GM23248 (cell line): ENCODE results near the gene SCN4A.

ENCODE experiments used
- EZH2 ChIP-seq: fragments of 200-600 bp; sonication (generic); IDR thresholded peaks from 2 replicates; pipeline ENCODE4 v1.6.1; 2018; ENCODE audit warnings: antibody characterized with exemption, mild to moderate bottlenecking; ENCODE audit not compliant: insufficient read depth, poor library complexity, severe bottlenecking
- EZH2phosphoT487 ChIP-seq: fragments of 200-600 bp; sonication (generic); IDR thresholded peaks from 2 replicates; pipeline ENCODE4 v1.6.1; 2018; ENCODE audit warnings: antibody characterized with exemption, moderate library complexity, mild to moderate bottlenecking, low read depth; ENCODE audit not compliant: insufficient read depth

GRCh38 chr17:63962298-63962744 lies 10.4 kb downstream of the SCN4A start:
- no peak for TF ChIP-seq EZH2
- no peak for TF ChIP-seq EZH2phosphoT487
